HG03064 (cell line): ENCODE results near the gene TSBP1.
"Not testable (repeated sequence)": the region's sequence is repeated elsewhere in the genome, so short reads cannot be mapped to it uniquely, and the experiment has no call there.

Experiments used
- ATAC-seq: cut with Tn5 transposase; IDR thresholded peaks from one replicate; pipeline ENCODE4 v1.9.1; 2021; ENCODE audit warnings: low read depth; ENCODE audit not compliant: unreplicated experiment

The TSBP1 gene

DNA sequence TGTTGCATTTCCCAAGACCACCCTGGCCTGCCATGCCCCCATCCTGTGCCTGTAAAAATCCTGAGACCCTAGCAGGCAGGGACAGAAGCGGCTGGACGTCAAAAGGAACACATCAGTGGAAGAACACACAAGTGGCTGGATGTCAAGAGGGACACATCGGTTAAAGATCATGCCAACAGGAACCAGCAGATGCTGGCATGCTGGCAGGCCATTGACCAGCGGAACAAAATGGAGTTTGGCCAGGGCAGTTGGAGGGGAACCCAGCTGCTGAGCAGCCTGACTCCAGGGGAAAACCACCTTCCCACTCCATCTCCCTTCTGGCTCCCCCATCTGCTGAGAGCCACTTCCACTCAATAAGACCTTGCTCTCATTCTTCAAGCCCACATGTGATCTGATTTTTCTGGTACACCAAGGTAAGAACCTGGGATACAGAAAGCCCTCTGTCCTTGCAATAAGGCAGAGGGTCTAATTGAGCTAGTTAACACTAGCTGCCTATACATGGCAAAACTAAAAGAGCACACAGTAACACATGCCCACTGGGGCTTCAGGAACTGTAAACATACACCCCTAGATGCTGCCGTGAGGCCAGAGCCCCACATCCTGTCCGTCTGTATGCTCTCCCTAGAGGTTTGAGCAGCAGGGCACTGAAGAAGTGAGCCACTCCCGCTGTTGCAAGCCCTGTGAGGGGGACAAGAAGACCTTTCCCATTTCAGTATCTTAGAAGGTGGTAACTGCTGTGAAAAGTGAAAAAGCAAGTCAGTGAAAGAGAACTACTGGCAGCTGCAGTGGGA lies 4.2 kb upstream of the TSBP1 start:
- ATAC-seq: no peak

DNA sequence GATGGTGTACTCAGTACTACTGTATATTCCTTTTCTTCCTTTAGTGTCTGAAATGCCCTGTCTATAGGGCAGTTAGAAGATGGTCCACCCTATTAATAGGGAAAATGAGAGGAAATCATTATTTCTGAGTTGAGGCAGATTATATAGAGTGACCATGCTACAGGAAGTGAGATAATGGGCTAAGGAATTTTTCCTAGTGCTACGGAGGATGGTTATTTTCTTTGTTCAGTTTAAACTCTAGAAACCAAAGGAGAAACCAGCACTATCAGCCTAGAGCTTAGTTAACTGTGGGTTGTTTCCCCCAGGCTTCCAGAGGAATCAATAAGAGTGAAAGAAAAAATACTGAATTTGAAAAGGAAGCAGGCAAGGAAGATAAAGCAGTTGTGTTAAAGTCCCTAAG lies 474 bp downstream of the TSBP1 start:
- ATAC-seq: no peak

- no peak for ATAC-seq
These were observed 1.2 kb downstream of the TSBP1 start for GRCh38 chr6:32370505-32370904.

GRCh38 chr6:32369660-32370059 lies 2.0 kb downstream of the TSBP1 start:
- no peak for ATAC-seq

GRCh38 chr6:32367644-32368043 lies 4.1 kb downstream of the TSBP1 start:
- ATAC-seq: no peak

DNA sequence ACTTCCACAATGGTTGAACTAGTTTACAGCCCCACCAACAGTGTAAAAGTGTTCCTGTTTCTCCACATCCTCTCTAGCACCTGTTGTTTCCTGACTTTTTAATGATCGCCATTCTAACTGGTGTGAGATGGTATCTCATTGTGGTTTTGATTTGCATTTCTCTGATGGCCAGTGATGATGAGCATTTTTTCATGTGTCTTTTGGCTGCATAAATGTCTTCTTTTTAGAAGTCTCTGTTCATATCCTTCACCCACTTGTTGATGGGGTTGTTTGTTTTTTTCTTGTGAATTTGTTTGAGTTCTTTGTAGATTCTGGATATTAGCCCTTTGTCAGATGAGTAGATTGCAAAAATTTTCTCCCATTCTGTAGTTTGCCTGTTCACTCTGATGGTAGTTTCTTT lies 12.5 kb downstream of the TSBP1 start:
- ATAC-seq: not testable (repeated sequence)

- not testable (repeated sequence) for ATAC-seq
These were observed 13.2 kb downstream of the TSBP1 start for GRCh38 chr6:32358548-32358947.

GRCh38 chr6:32355018-32355417 lies 16.7 kb downstream of the TSBP1 start:
- no peak for ATAC-seq

DNA sequence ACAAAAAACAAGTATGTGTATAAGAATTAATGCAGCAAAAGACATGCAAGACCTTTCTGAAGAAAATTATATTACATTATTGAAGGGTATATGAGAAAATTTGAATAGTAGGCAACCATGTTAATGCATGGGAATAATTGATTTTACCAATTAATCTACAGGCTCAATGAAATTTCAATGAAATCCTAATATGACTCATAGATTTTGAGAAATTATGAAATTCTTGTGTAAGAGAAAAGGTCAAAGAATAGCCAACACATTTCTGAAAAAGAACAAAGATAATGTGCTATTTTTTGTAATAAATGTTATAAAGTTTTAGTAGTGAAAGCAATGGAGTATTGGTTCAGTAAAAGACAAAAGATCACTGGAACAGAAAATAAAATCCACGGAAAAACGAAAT lies 18.4 kb downstream of the TSBP1 start:
- ATAC-seq: no peak

GRCh38 chr6:32340242-32340641 lies 31.5 kb downstream of the TSBP1 start:
- ATAC-seq: no peak

DNA sequence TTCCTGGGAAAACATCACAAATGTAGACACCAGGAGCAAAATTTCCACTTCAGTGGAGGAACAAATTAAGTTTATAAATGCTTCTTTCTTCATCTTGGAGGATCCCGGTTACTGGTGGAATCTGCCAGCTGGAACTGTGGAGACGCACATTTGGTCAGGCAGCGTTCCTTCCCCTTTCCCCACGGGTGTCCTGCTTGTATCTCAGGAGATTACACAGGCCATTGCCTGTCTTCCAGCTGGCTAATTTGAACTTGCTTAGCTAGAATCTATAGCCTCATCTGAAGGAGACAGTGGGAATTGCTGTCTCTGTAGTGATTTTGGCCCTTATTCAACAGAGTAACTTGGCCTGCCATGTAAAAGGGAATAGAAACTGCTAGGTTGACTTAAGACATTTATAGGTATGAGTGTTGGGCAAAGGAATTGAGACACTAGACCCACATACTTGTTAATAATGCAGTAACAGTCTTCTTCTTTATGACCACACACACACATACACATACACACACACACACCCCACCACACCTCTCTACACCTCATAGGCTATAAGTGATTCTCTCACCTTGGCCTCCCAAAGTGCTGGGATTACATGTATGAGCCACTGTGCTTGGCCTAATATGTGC lies 34.4 kb downstream of the TSBP1 start:
- ATAC-seq: no peak

DNA sequence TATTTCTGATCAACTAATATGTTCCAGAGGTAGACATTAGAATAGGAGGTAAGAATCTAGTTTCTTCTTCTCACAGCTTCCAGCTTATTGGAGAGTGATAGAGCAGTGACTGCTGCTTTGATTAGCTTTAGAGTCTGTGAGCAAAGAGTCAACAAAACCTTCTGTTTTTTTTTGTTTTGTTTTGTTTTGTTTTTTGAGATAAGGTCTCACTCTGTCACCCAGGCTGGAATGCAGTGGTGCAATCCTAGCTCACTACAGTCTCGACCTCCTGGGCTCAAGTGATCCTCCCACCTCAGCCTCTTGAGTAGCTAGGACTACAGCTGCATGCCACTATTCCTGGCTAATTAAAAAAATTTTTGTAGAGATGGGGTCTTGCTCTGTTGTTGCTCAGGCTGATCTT lies 39.3 kb downstream of the TSBP1 start:
- ATAC-seq: no peak

DNA sequence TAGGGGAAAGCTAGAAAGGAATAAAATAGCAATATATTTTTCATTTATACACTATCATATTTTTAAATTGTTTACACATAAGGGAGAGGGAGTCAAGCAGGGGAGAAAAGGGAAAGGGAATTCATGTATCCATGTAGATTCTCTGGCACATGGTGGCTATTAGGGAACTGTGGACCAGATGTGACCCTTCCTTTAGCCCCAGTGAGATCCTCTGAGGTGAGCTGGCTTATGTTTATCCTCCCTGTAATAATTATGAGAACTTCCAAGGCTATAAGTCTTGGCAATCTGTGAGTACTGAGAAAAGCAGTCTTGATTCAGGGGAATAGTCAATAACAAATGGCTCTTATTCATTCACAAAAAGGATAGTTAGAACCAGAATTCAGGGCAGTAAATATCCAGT lies 42.6 kb downstream of the TSBP1 start:
- ATAC-seq: no peak

DNA sequence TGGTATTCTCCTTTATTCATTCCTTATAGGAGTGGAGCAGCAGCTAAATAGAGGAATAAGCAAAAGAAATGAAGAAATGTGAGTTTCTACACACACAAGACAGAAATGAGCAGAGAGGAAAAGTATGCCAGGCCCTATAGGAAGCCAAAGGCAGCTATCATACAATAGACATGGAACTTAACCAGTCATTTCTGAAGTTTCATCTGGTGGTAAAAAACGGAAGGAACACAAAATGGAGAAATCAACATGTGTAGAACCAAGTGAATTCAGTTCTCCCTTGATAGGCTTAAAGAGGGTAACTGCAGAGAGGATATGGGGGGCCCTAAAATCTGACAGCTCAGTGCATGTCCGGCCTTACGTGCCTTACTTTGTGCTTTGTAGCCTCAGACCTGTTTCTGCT lies 44.6 kb downstream of the TSBP1 start:
- no peak for ATAC-seq

DNA sequence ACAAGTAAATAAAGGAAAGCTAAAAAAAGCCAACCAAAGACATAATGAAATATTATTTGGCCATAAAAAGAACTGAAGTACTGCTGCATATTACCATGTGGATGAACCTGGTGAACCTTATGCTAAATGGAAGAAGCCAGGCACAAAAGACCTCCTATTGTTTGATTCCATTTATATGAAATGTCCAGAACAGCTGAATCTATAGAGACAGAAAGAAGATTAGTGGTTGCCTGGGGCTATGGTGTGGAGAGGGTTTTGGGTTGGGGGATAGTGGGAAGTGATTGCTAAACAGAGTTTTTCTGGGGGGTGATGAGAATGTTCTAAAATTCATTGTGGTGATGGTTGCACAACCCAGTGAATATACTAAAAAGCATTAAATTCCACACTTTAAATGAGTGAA lies 53.2 kb downstream of the TSBP1 start:
- no peak for ATAC-seq

DNA sequence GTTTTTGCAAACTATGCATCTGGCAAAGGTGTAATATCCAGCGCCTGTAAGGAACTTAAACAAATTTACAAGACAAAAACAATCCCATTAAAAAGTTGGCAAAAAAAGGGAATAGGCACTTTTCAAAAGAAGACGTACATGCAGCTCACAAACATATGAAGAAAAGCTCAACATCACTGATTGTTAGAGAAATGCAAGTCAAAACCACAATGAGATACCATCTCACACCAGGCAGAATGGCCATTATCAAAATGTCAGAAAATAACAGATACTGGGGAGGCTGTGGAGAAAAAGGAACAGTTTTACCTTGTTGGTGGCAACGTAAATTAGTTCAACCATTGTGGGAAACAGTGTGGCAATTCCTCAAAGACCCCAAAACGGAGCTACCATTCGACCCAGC lies 54.2 kb downstream of the TSBP1 start:
- no peak for ATAC-seq

GRCh38 chr6:32313964-32314363 lies 57.7 kb downstream of the TSBP1 start:
- ATAC-seq: no peak

DNA sequence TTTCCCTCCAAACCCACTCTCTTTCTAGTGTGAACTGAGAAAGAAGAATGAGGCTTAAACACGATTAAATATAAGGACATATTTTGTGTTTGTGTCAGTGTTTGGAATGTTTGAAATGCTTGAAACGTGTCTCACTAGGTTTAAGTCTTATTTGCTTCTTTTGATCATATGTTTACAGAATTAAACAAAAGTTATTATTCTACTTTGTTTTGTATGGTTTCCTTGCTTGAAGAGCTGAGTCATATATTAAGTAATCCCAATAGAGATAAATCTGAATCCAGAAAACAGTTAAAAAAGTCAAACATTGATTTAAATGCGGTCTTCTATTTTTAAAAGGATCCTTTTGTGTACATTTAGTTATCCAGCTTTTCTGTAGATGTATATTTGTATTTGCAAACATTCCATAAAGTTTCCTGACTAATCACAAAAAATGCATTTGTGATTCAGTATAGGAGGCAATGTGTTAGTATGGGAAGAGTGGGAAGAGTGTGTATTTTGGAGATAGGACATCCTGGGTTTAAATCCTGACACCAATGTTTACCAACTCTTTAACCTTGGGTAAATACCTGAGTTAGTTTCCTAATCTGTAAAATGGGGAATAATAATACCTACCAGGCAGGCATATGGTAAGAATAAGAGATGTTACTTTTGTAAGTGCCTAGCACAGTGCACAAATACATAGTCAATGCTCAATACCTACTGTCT lies 72.9 kb downstream of the TSBP1 start:
- ATAC-seq: no peak

DNA sequence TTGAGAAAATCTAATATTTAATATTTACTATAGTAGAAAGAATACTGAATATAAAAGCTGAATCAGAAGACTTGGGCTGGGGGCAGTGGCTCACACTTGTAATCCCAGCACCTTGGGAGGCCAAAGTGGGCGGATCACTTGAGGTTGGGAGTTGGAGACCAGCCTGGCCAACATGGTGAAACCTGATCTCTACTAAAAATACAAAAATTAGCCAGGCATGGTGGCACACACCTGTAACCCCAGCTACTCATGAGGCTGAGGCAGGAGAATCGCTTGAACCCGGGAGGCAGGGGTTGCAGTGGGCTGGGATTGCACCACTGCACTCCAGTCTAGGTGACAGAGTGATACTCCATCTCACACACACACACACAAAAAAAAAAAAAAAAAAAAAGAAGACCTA lies 76.7 kb downstream of the TSBP1 start:
- ATAC-seq: not testable (repeated sequence)

DNA sequence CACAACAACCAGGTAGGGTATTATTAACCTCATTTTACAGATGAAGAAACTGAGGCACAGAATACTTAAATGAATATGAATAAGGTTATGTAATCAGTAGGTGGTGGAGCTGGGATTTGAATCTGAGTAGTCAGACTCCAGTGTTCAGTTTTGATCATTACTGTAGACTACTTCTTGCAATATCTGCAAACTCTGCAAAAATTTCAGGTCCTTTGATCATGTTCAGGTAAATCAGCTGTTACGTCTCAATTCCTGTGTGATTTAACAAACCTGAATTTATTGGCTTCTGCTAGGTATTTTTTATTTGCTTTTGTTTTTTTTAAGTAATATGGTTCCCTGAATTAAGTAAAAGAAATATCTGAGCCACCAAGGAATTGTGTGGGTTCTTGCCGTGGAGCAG lies 77.1 kb downstream of the TSBP1 start:
- no peak for ATAC-seq

DNA sequence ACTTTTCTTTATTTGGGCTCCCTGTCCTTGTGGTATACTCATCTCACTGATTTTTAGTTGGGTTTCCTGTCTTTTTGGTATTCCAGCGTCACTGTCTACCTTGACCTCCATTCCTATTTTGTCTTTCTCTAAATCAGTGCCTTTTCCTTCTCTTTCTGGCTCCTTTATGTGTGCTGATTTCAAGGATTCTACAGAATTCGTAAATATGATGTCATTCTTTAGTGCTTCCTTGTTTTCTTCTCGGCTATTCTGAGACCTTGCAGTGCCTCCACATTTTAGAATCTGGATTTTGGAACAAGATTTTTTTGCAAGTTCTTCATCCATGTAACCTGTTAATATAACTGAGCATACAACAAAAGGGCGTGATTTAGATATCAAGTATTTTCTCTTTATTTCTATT lies 78.0 kb downstream of the TSBP1 start:
- no peak for ATAC-seq

GRCh38 chr6:32291543-32291942 lies 80.2 kb downstream of the TSBP1 start:
- ATAC-seq: no peak
